ENCODE results near the gene TCF12.

TCF12 gene

DNA sequence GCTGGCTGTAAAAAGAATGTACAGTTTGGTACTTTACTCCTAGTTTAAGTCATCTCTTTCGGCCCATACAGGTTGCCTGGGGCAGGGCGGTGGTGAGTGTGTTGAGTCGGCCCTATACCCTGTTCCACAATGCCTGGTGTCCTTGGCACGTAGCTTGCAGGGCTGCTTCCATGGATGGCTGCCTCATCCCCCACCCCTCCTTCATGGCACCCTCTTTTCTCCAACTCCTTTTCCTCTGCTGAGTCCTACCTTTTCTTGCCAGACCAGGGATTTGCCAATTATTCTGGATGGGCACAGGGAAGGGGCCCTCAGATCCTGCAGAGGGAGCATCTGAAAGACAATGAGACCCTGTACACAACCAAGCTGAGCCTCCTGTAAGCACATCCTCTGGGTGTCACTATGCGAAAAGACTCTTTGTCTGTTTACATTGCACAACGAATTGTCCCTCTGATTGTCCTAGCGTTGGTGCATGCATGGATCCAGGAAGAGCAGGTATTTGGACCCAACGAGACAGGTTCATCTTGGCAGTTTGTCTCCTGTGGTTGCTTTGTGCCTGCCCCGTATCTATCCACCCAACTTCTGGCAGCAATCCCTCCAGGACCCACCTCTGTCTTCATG, 384.3 kb downstream of the TCF12 start:
- H3K9me3 ChIP-seq, result no peaks in the 10 kb centered on the region
- no peak for DNase-seq (ENCODE audit: low spot score in 2 of 2)
- no peaks in the 10 kb centered on the region for H3K27me3 ChIP-seq (ENCODE audit: low read depth)
- H3K36me3 ChIP-seq (replicated peaks), result no peaks in the 10 kb centered on the region
- in situ Hi-C loops (cut with MboI; ENCODE audit: low sequenced_read_pairs), result loop anchor here (10.0 kb wide), 1 partner anchor 808 kb away; no protein-coding TSS in a partner anchor
- peaks cover 9% of the 10 kb centered on the region for H3K4me1 ChIP-seq
- no peak overlapping the region for H3K4me3 ChIP-seq

DNA sequence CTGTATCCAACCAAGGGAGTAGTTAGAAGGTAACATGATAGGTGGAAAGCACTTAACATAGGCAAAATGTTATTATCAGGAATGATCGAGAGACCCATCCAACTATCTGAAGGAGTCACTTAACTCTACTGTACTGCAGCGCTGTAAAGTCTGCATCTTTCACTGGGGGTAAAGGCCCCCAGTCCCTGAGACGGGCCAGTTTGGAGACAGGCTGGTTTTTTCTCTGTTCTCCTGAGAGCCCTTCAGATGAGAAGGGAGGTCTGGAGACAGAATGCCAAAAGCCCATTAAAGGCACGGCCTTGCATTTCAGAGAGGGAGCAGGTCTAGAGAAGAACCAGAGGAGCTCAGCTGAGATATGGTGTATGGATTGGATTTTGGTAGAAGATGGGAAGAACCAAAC, 386.6 kb downstream of the TCF12 start:
- Histone ChIP-seq H3K4me3 (no peak overlapping the region), H3K27me3 (ENCODE audit: low read depth) (no peaks in the 10 kb centered on the region), H3K36me3 (replicated peaks) (no peaks in the 10 kb centered on the region), H3K4me1 (peaks cover 9% of the 10 kb centered on the region), H3K9me3 (no peaks in the 10 kb centered on the region)
- in situ Hi-C loops (cut with MboI; ENCODE audit: low sequenced_read_pairs), result loop anchor here (5.0 to 10.0 kb wide), 2 partner anchors 163 to 810 kb away; no protein-coding TSS in a partner anchor
- no peak for DNase-seq (ENCODE audit: low spot score in 2 of 2)

DNA sequence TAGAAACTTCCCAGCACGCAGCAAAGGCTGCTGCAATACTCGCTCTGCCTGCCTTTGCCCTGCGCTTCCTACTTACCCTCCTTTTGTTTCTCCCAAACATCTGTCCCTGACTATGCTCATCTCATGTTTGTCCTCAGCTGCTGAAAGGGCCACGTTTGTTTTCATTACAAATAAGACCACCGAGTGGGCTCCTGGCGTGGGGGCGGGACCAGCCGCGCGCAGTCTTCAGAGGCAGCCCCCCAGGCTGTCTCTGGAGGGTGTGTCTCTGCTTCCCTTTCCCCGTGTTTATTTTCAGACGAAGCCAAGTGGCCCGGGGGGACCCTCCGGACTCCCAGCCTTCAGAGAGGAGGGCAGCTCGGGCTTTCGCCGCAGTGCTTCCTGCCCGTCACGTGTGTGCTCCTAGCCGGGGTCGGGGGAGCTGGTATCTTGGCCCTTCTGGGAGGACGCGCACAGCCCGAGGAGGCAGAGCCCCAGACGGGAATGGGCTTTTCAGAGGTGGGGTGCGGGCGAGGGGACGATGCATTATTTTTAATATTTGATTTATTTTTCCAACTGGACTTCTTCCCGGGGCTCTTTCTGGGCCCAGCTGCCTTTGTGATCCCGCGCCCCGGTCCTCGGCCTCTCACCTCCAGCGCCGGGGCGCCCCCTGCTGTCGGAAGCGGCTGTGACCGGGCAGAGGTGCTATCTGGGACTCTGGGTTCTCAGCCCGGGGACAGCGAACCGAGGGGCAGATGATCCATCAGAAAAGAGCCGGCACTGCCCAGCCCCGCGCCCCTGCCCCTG, 387.9 kb downstream of the TCF12 start:
- Histone ChIP-seq H3K4me3 (peak overlapping the region; percentile 25), H3K36me3 (replicated peaks) (no peaks in the 10 kb centered on the region)
- in situ Hi-C loops (cut with MboI; ENCODE audit: low sequenced_read_pairs), result loop anchor here (5.0 to 10.0 kb wide), 2 partner anchors 164 to 812 kb away; no protein-coding TSS in a partner anchor

DNA sequence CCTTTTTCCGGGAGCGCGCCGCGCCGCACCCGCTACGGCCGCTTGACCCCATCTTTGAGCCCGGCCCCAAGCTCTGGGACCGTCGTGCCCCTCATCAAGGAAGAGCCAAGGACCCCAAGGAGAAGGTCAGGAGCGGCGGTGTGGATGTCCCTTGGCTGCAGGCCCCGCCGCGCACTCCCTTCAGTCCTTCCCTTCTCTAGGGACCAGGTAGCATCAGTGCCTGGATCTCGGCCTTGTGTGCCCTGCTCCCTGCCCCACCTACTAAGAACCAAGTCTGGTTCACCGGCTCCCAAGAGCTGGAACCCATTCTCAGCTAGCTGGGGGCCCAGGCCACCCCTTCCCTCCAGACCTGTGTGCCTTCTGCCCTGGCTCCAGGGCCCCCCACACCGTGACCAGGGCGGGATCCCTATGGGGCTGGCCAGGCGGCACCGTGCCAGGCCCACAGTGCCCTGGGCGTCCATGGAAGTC, 388.5 kb downstream of the TCF12 start:
- Histone ChIP-seq H3K4me3 (no peak overlapping the region), H3K9me3 (no peaks in the 10 kb centered on the region), H3K4me1 (peaks cover 9% of the 10 kb centered on the region), H3K27me3 (ENCODE audit: low read depth) (no peaks in the 10 kb centered on the region), H3K36me3 (replicated peaks) (no peaks in the 10 kb centered on the region)
- in situ Hi-C loops (cut with MboI; ENCODE audit: low sequenced_read_pairs), result loop anchor here (5.0 to 10.0 kb wide), 2 partner anchors 165 to 812 kb away; no protein-coding TSS in a partner anchor
- DNase-seq (ENCODE audit: low spot score in 2 of 2), result no peak

More for the DNA sequence above, 387.9 kb downstream of the TCF12 start:
- H3K4me1 ChIP-seq, result peaks cover 9% of the 10 kb centered on the region
- no peaks in the 10 kb centered on the region for H3K27me3 ChIP-seq (ENCODE audit: low read depth)
- peak; percentile 43 to 96 for DNase-seq (ENCODE audit: low spot score in 2 of 2)
- H3K9me3 ChIP-seq, result no peaks in the 10 kb centered on the region

DNA sequence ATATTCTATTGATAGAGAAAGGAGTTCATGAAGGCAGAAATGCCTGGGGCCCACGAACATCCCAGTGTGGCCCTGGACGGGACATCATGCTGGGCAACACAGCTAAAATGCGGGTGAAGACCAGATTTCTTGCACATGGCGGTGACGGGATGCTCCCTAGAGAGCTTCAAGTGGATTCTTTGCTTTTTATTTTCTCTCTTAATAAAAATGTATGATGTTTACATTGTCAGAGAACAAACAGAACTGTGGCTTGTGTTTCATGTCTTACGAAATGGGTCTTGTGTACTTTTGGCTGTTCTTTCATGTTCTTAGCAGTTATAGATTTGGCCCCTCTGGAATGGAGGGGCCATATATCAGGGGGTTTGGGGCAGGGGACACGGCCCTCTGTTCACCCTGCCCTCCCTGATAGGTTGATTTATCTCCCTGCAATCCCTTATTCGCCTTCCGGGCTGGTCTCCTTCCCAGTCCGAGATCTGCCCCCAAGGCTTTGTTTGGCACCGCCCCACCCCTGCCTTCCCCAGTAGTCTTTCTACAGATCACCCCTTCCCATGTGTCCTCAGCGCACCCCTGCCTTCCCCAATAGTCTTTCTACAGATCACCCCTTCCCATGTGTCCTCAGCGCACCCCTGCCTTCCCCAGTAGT, 389.2 kb downstream of the TCF12 start:
- in situ Hi-C loops (cut with MboI; ENCODE audit: low sequenced_read_pairs), result loop anchor here (5.0 to 10.0 kb wide), 2 partner anchors 165 to 813 kb away; no protein-coding TSS in a partner anchor
- H3K4me1 ChIP-seq, result peaks cover 9% of the 10 kb centered on the region
- DNase-seq (ENCODE audit: low spot score in 2 of 2), result no peak
- H3K27me3 ChIP-seq (ENCODE audit: low read depth), result no peaks in the 10 kb centered on the region
- no peak overlapping the region for H3K4me3 ChIP-seq
- H3K36me3 ChIP-seq (replicated peaks), result no peaks in the 10 kb centered on the region
- H3K9me3 ChIP-seq, result no peaks in the 10 kb centered on the region

DNA sequence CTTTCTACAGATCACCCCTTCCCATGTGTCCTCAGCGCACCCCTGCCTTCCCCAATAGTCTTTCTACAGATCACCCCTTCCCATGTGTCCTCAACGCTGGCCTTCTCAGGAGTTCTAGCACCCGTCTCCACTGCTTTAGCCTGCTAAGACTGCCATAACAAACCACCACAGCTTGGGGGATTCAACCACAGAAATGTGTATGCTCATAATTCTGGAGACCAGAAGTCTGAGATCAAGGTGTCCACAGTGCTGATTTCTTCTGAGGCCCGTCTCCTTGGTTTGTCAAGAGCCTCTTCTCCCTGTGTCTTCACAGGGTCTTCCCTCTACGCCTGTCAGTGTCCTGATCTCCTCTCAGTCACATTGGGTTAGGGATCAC, 389.7 kb downstream of the TCF12 start:
- Histone ChIP-seq H3K4me1 (peaks cover 9% of the 10 kb centered on the region), H3K4me3 (no peak overlapping the region), H3K36me3 (replicated peaks) (no peaks in the 10 kb centered on the region), H3K9me3 (no peaks in the 10 kb centered on the region), H3K27me3 (ENCODE audit: low read depth) (no peaks in the 10 kb centered on the region)
- in situ Hi-C loops (cut with MboI; ENCODE audit: low sequenced_read_pairs), result loop anchor here (5.0 to 10.0 kb wide), 2 partner anchors 166 to 813 kb away; no protein-coding TSS in a partner anchor
- no peak for DNase-seq (ENCODE audit: low spot score in 2 of 2)

DNA sequence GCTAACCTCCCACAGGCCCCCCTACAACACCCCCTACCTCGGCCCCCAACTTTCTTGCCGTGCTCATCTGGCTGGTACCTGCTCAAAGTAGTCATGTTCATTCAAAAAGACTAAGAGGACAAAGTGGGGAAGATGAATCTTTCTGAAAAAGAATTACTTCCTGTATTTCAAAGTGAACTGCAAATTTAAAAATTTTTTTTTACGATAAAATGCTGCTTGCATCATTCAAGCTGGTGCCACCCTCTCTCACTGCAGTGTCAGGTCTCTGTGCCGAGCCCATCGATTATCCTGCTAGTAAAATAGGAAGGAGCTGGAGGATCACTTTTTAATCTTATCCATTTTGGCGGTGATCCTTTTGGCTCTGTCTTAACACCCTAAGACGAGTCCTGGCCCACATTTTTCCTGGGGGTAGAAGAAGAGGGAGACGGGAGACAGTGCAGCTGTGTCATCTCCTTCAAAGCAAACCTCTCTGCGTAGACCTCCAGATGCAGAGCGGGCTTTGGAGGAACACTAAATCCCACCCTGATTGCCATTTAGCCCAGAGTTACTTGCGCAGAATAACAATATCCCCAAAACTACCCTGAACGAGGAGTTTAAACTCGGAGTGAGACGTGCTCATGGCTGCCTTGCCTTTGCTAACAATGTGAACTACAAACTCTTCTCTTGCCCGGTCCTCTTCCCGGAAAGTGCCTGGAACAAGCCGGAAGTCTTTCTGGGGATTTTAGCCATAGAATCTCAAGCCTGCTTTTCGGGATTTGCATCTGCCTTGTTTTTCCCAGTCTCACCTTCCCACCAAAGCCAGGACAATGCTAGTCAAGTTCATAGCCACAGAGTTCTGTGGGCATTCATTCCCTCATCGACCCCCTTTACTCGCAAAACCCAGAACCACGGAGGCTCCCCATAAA, 391.7 kb downstream of the TCF12 start:
- Histone ChIP-seq H3K9me3 (no peaks in the 10 kb centered on the region), H3K36me3 (replicated peaks) (no peaks in the 10 kb centered on the region), H3K27me3 (ENCODE audit: low read depth) (no peaks in the 10 kb centered on the region), H3K4me1 (peaks cover 9% of the 10 kb centered on the region), H3K4me3 (no peak overlapping the region)
- in situ Hi-C loops (cut with MboI; ENCODE audit: low sequenced_read_pairs), result loop anchor here (5.0 to 10.0 kb wide), 2 partner anchors 168 to 815 kb away; no protein-coding TSS in a partner anchor
- no peak for DNase-seq (ENCODE audit: low spot score in 2 of 2)

DNA sequence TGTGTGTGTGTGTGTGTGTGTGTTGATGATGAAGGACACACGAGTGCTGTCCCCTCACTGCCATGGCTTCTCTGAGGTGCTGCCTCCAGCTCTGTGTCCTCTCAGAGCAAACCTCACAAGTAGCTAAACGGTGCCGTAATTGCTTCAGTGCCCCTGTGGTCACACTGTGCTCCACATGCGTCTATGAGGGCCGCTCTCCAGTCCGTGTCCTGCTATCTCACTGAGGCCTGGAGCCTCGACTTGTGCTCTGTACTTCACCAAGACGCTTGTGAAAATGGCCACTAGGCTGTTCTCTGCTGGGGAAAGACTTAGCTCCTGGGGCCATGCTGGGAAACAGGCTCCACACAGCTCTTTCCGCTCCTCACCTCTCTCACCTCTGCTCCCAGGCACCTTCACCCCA, 392.4 kb downstream of the TCF12 start:
- Histone ChIP-seq H3K4me1 (peaks cover 9% of the 10 kb centered on the region), H3K27me3 (ENCODE audit: low read depth) (no peaks in the 10 kb centered on the region), H3K36me3 (replicated peaks) (no peaks in the 10 kb centered on the region), H3K4me3 (no peak overlapping the region), H3K9me3 (no peaks in the 10 kb centered on the region)
- in situ Hi-C loops (cut with MboI; ENCODE audit: low sequenced_read_pairs), result no loop called here
- no peak for DNase-seq (ENCODE audit: low spot score in 2 of 2)

DNA sequence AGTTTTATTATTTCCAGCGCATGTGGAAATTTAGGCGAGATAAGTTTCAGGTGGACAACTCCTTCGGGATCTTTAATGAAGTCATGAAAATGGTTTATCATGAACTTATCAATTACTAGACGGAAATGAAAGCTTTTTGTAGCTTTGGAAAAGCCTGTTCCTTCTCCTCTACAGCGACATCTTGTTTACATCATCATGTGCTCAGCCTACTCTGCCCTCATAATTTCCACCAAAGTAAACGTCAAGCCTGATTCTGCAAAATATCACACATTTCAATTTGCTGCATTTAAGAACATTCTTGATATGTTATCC, 393.5 kb downstream of the TCF12 start:
- in situ Hi-C loops (cut with MboI; ENCODE audit: low sequenced_read_pairs), result no loop called here
- no peaks in the 10 kb centered on the region for H3K4me1 ChIP-seq
- H3K4me3 ChIP-seq, result no peak overlapping the region
- no peaks in the 10 kb centered on the region for H3K36me3 ChIP-seq (replicated peaks)
- DNase-seq (ENCODE audit: low spot score in 2 of 2), result no peak
- no peaks in the 10 kb centered on the region for H3K9me3 ChIP-seq
- no peaks in the 10 kb centered on the region for H3K27me3 ChIP-seq (ENCODE audit: low read depth)

DNA sequence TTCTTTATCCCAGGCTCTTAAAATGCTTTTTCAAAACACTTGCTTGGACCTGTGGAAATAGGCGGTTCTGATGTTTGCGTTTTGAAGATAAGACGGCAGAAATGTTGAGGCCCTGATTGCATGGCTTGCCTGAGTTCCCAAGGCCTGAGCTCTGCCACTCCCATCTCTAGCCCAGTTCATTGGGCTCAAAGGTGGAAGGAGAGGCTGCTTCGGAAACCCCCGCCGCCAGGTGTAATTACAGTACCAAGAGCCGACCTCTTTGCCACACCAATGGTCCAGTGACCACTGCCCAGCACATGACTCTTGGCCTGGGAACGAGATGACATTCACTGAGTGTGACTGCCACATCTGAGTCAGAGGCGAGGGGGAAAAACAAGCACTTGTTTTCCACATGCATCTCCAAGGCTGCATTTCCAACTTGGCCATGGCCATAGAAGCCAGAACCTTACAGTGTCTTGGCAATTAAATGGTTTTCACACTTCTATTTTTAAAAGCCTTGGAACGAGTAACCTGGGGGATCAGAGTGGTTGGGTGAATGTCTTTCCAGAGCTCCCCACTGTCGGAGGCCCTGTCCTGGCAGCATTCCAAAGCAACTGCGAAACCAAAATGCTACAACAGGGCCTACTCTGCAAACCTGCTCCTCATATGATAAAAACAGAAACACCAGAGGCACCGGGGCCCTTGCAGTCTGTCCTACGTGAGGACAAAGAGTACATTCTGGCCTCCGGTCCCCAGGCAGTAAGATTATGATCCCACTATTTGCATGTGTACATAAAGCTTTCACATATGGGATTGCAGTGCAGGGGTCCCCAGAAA, 394.1 kb downstream of the TCF12 start:
- H3K36me3 ChIP-seq (replicated peaks), result no peaks in the 10 kb centered on the region
- H3K27me3 ChIP-seq (ENCODE audit: low read depth), result no peaks in the 10 kb centered on the region
- H3K4me3 ChIP-seq, result no peak overlapping the region
- H3K9me3 ChIP-seq, result no peaks in the 10 kb centered on the region
- in situ Hi-C loops (cut with MboI; ENCODE audit: low sequenced_read_pairs), result no loop called here
- no peak for DNase-seq (ENCODE audit: low spot score in 2 of 2)
- H3K4me1 ChIP-seq, result no peaks in the 10 kb centered on the region

DNA sequence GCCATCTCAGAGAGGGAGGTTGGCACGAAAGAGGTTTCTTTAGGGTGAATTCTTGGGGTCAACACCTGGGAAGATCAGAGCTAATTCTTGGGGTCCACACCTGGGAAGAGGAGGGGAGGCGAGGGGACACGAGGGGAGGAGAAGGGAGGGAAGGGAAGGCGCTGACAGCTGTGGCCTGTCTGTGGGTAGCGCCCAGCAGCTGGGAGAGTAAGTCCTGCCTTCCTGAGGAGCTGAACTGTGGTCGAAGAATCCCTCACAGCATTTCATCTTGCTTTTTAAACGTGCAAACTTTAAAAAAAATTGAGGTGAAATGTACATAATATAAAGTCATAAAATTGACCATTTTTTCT, 394.7 kb downstream of the TCF12 start:
- no peaks in the 10 kb centered on the region for H3K9me3 ChIP-seq
- in situ Hi-C loops (cut with MboI; ENCODE audit: low sequenced_read_pairs), result no loop called here

DNA sequence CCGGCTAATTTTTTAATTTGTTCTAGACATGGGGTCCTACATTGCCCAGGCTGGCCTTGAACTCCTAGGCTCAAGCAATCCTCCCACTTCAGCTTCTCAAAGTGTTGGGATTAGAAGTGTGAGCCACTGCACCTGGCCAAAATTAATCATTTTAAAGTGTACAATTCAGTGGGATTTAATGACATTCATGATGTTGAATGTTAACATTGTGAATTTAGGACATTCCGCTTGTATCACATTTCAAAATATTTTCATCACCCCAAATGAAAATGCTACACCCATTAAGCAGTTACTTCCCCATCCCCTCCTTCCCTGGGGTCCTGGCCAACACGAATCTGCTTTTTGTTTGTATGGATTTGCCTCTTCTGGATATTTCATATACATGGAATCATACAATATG, 395.8 kb downstream of the TCF12 start:
- in situ Hi-C loops (cut with MboI; ENCODE audit: low sequenced_read_pairs), result no loop called here
- Histone ChIP-seq H3K4me1 (no peaks in the 10 kb centered on the region), H3K36me3 (replicated peaks) (no peaks in the 10 kb centered on the region), H3K27me3 (ENCODE audit: low read depth) (no peaks in the 10 kb centered on the region), H3K4me3 (no peak overlapping the region), H3K9me3 (no peaks in the 10 kb centered on the region)
- DNase-seq (ENCODE audit: low spot score in 2 of 2), result no peak

More for the DNA sequence above, 394.7 kb downstream of the TCF12 start:
- DNase-seq (ENCODE audit: low spot score in 2 of 2), result no peak
- no peaks in the 10 kb centered on the region for H3K36me3 ChIP-seq (replicated peaks)
- no peak overlapping the region for H3K4me3 ChIP-seq
- no peaks in the 10 kb centered on the region for H3K4me1 ChIP-seq
- H3K27me3 ChIP-seq (ENCODE audit: low read depth), result no peaks in the 10 kb centered on the region
